Right forelimb (tissue), 1 donor: ENCODE results near the gene DERL3.

Source experiments
- DNase-seq: peaks from one replicate; pipeline ENCODE4 v3.0.0-alpha.2; 2018

Gene DERL3

GRCh38 chr22:23846081-23846469, 7.3 kb upstream of the DERL3 start:
- DNase-seq = no peak

GRCh38 chr22:23845265-23846080, 6.7 kb upstream of the DERL3 start:
- DNase-seq = no peak

GRCh38 chr22:23844739-23845202, 6.0 kb upstream of the DERL3 start:
- no peak for DNase-seq

GRCh38 chr22:23842599-23842998, 3.8 kb upstream of the DERL3 start:
- DNase-seq = no peak

- no peak for DNase-seq
These were observed 3.1 kb upstream of the DERL3 start for GRCh38 chr22:23841736-23842445.

GRCh38 chr22:23841292-23841691, 2.5 kb upstream of the DERL3 start:
- DNase-seq = no peak

GRCh38 chr22:23840026-23840425, 1.2 kb upstream of the DERL3 start:
- no peak for DNase-seq

- no peak for DNase-seq
These were observed 710 bp downstream of the DERL3 start for GRCh38 chr22:23837911-23838680.

GRCh38 chr22:23837496-23837859, 1.3 kb downstream of the DERL3 start:
- no peak for DNase-seq

- no peak for DNase-seq
These were observed 1.9 kb downstream of the DERL3 start for GRCh38 chr22:23836692-23837495.

GRCh38 chr22:23836281-23836680, 2.5 kb downstream of the DERL3 start:
- DNase-seq = no peak

GRCh38 chr22:23835484-23836144, 3.2 kb downstream of the DERL3 start:
- DNase-seq = peak; percentile 28

- DNase-seq = peak; percentile 42
These were observed 3.9 kb downstream of the DERL3 start for GRCh38 chr22:23834793-23835483.

- peak; percentile 40 for DNase-seq
These were observed 4.4 kb downstream of the DERL3 start for GRCh38 chr22:23834406-23834792.

- peak; percentile 37 for DNase-seq
These were observed 4.9 kb downstream of the DERL3 start for GRCh38 chr22:23833911-23834317.

GRCh38 chr22:23833017-23833751, 5.6 kb downstream of the DERL3 start:
- peak; percentile 36 for DNase-seq

GRCh38 chr22:23832226-23833016, 6.4 kb downstream of the DERL3 start:
- peak; percentile 31 for DNase-seq

GRCh38 chr22:23831781-23832180, 7.0 kb downstream of the DERL3 start:
- peak; percentile 19 for DNase-seq

- peak; percentile 24 for DNase-seq
These were observed 7.5 kb downstream of the DERL3 start for GRCh38 chr22:23831261-23831660.
